HEK293 (cell line): ENCODE results near the gene SVIP.

Experiments used
- CTCF ChIA-PET: fragments of 350-600 bp; formaldehyde crosslinking; extraction: SDS; loops from one replicate; lab custom pipeline; 2021; ENCODE audit warnings: antibody characterized with exemption; lab: Yijun Ruan, JAX
- POLR2A ChIA-PET: fragments of 300-600 bp; formaldehyde crosslinking; extraction: SDS; loops from one replicate; lab custom pipeline; 2020; ENCODE audit warnings: antibody characterized with exemption, inconsistent platforms; lab: Yijun Ruan, JAX
- H3K27ac ChIP-seq: fragments of 200-500 bp; sonication (Bioruptor generic); 2 replicates; pipeline ENCODE4 v1.5.1; 2014; ENCODE audit warnings: low read depth, low read length, control low read depth, inconsistent platforms; ENCODE audit errors: extremely low read depth
- H3K36me3 ChIP-seq, 2 experiments: fragments of 200-500 bp in 1 of 2; sonication (Bioruptor generic) in 1 of 2; 1 replicate in 1 of 2; 2 replicates in 1 of 2; pipeline ENCODE4 v1.5.1; 2014 to 2017; ENCODE audit warnings: inconsistent platforms in 2 of 2, low read length in 2 of 2; ENCODE audit not compliant: control insufficient read depth in 2 of 2, insufficient read depth in 1 of 2
- H3K4me1 ChIP-seq: fragments of 200-500 bp; sonication (Bioruptor generic); 2 replicates; pipeline ENCODE4 v1.5.1; 2014; ENCODE audit warnings: mild to moderate bottlenecking, low read length, inconsistent platforms; ENCODE audit not compliant: control insufficient read depth, insufficient read depth
- H3K4me3 ChIP-seq: 2 replicates; pipeline ENCODE4 v1.5.1; 2011; ENCODE audit warnings: low read depth, mild to moderate bottlenecking, control low read depth, low read length, moderate library complexity
- H3K9me3 ChIP-seq: fragments of 200-500 bp; sonication (Bioruptor generic); 2 replicates; pipeline ENCODE4 v1.5.1; 2014; ENCODE audit warnings: low read depth, low read length, inconsistent platforms; ENCODE audit not compliant: control insufficient read depth, insufficient read depth
- HOXC10 ChIP-seq: sonication (generic); formaldehyde crosslinking; IDR thresholded peaks from 2 replicates; pipeline ENCODE4 v1.8.1; 2023; ENCODE audit warnings: mild to moderate bottlenecking, missing genetic modification reagents
- KLF1 ChIP-seq: fragments of 450-650 bp; formaldehyde crosslinking; IDR thresholded peaks from 2 replicates; pipeline ENCODE4 v1.5.1; 2016; ENCODE audit warnings: missing biosample characterization, missing genetic modification characterization
- SETDB1 ChIP-seq: IDR thresholded peaks from one replicate; pipeline ENCODE4 v1.6.1; 2017; ENCODE audit warnings: mild to moderate bottlenecking, low read length, moderate library complexity, mixed read lengths; ENCODE audit not compliant: insufficient read length
- TCF7L2 ChIP-seq: IDR thresholded peaks from 2 replicates; pipeline ENCODE4 v1.6.1; 2011; ENCODE audit warnings: low read depth, mild to moderate bottlenecking, inconsistent platforms, low read length, moderate library complexity, borderline replicate concordance
- ZEB2 ChIP-seq: fragments of 450-650 bp; formaldehyde crosslinking; IDR thresholded peaks from 2 replicates; pipeline ENCODE4 v1.5.1; 2016; ENCODE audit warnings: missing biosample characterization, missing genetic modification characterization
- ZFHX2 ChIP-seq: fragments of 450-650 bp; formaldehyde crosslinking; conservative IDR thresholded peaks from 2 replicates; pipeline ENCODE4 v1.5.1; 2016; ENCODE audit warnings: missing biosample characterization, missing genetic modification characterization
- ZFP69B ChIP-seq: fragments of 450-650 bp; formaldehyde crosslinking; IDR thresholded peaks from 2 replicates; pipeline ENCODE4 v1.5.1; 2016; ENCODE audit warnings: missing biosample characterization, missing genetic modification characterization
- ZNF157 ChIP-seq: fragments of 450-650 bp; formaldehyde crosslinking; IDR thresholded peaks from 2 replicates; pipeline ENCODE4 v1.5.1; 2016; ENCODE audit warnings: missing biosample characterization, missing genetic modification characterization
- ZNF221 ChIP-seq: fragments of 450-650 bp; formaldehyde crosslinking; IDR thresholded peaks from 2 replicates; pipeline ENCODE4 v1.5.1; 2017; ENCODE audit warnings: missing biosample characterization, missing genetic modification characterization, borderline replicate concordance
- ZNF223 ChIP-seq: fragments of 450-650 bp; formaldehyde crosslinking; IDR thresholded peaks from 2 replicates; pipeline ENCODE4 v1.5.1; 2016; ENCODE audit warnings: missing biosample characterization, missing genetic modification characterization
- ZNF266 ChIP-seq: fragments of 450-650 bp; formaldehyde crosslinking; IDR thresholded peaks from 2 replicates; pipeline ENCODE4 v1.5.1; 2016; ENCODE audit warnings: missing biosample characterization, missing genetic modification characterization, low read depth
- ZNF292 ChIP-seq: fragments of 450-650 bp; formaldehyde crosslinking; IDR thresholded peaks from 2 replicates; pipeline ENCODE4 v1.5.1; 2016; ENCODE audit warnings: low read depth, missing biosample characterization, missing genetic modification characterization, borderline replicate concordance
- ZNF37A ChIP-seq: fragments of 450-650 bp; IDR thresholded peaks from 2 replicates; pipeline ENCODE4 v1.5.1; 2018; ENCODE audit warnings: missing biosample characterization, missing genetic modification characterization
- ZNF391 ChIP-seq: fragments of 450-650 bp; formaldehyde crosslinking; IDR thresholded peaks from 2 replicates; pipeline ENCODE4 v1.5.1; 2016; ENCODE audit warnings: low read depth, missing biosample characterization, missing genetic modification characterization, borderline replicate concordance
- ZNF514 ChIP-seq: fragments of 450-650 bp; formaldehyde crosslinking; IDR thresholded peaks from 2 replicates; pipeline ENCODE4 v1.5.1; 2016; ENCODE audit warnings: missing biosample characterization, missing genetic modification characterization
- ZNF555 ChIP-seq: fragments of 450-650 bp; formaldehyde crosslinking; conservative IDR thresholded peaks from 2 replicates; pipeline ENCODE4 v1.5.1; 2017; ENCODE audit warnings: missing biosample characterization, mild to moderate bottlenecking, missing genetic modification characterization, inconsistent platforms
- ZNF561 ChIP-seq: fragments of 450-650 bp; IDR thresholded peaks from 2 replicates; pipeline ENCODE4 v1.5.1; 2018; ENCODE audit warnings: missing biosample characterization, missing genetic modification characterization, borderline replicate concordance
- ZNF585B ChIP-seq: fragments of 450-650 bp; formaldehyde crosslinking; IDR thresholded peaks from 2 replicates; pipeline ENCODE4 v1.5.1; 2016; ENCODE audit warnings: missing biosample characterization, missing genetic modification characterization
- ZNF600 ChIP-seq: fragments of 450-650 bp; formaldehyde crosslinking; IDR thresholded peaks from 2 replicates; pipeline ENCODE4 v1.5.1; 2016; ENCODE audit warnings: missing biosample characterization, missing genetic modification characterization
- ZNF610 ChIP-seq: fragments of 450-650 bp; formaldehyde crosslinking; IDR thresholded peaks from 2 replicates; pipeline ENCODE4 v1.5.1; 2016; ENCODE audit warnings: missing biosample characterization, missing genetic modification characterization, borderline replicate concordance
- ZNF624 ChIP-seq: fragments of 450-650 bp; formaldehyde crosslinking; IDR thresholded peaks from 2 replicates; pipeline ENCODE4 v1.5.1; 2017; ENCODE audit warnings: missing biosample characterization, missing genetic modification characterization
- ZNF629 ChIP-seq: fragments of 450-650 bp; formaldehyde crosslinking; IDR thresholded peaks from 2 replicates; pipeline ENCODE4 v1.5.1; 2017; ENCODE audit warnings: missing biosample characterization, missing genetic modification characterization
- ZNF645 ChIP-seq: fragments of 450-650 bp; formaldehyde crosslinking; IDR thresholded peaks from 2 replicates; pipeline ENCODE4; 2016; ENCODE audit warnings: missing biosample characterization, missing genetic modification characterization
- ZNF670 ChIP-seq: fragments of 450-650 bp; formaldehyde crosslinking; IDR thresholded peaks from 2 replicates; pipeline ENCODE4 v1.5.1; 2016; ENCODE audit warnings: missing biosample characterization, missing genetic modification characterization, low read depth
- ZNF707 ChIP-seq: fragments of 450-650 bp; formaldehyde crosslinking; IDR thresholded peaks from 2 replicates; pipeline ENCODE4 v1.5.1; 2016; ENCODE audit warnings: missing biosample characterization, missing genetic modification characterization
- ZNF76 ChIP-seq: fragments of 450-650 bp; formaldehyde crosslinking; IDR thresholded peaks from 2 replicates; pipeline ENCODE4; 2016; ENCODE audit warnings: low read depth, missing biosample characterization, missing genetic modification characterization, borderline replicate concordance
- ZNF791 ChIP-seq: fragments of 450-650 bp; formaldehyde crosslinking; IDR thresholded peaks from 2 replicates; pipeline ENCODE4 v1.5.1; 2016; ENCODE audit warnings: missing biosample characterization, missing genetic modification characterization
- ZSCAN30 ChIP-seq: fragments of 450-650 bp; IDR thresholded peaks from 2 replicates; pipeline ENCODE4 v1.5.1; 2018; ENCODE audit warnings: missing biosample characterization, mild to moderate bottlenecking, missing genetic modification characterization, moderate library complexity
- TF ChIP-seq, protein P1 (sequence below): fragments of 450-650 bp; formaldehyde crosslinking; IDR thresholded peaks from 2 replicates; pipeline ENCODE4 v1.5.1; 2016; ENCODE audit warnings: missing biosample characterization, missing genetic modification characterization
- TF ChIP-seq, protein P2 (sequence below): fragments of 450-650 bp; formaldehyde crosslinking; IDR thresholded peaks from 2 replicates; pipeline ENCODE4 v1.5.1; 2016; ENCODE audit warnings: missing biosample characterization, missing genetic modification characterization
- TF ChIP-seq, protein P3 (sequence below): fragments of 450-650 bp; formaldehyde crosslinking; IDR thresholded peaks from 2 replicates; pipeline ENCODE4 v1.5.1; 2017; ENCODE audit warnings: missing biosample characterization, missing genetic modification characterization
- TF ChIP-seq, protein P4 (sequence below): fragments of 450-650 bp; formaldehyde crosslinking; IDR thresholded peaks from 2 replicates; pipeline ENCODE4 v1.5.1; 2016; ENCODE audit warnings: missing biosample characterization, missing genetic modification characterization, borderline replicate concordance

Gene SVIP

DNA sequence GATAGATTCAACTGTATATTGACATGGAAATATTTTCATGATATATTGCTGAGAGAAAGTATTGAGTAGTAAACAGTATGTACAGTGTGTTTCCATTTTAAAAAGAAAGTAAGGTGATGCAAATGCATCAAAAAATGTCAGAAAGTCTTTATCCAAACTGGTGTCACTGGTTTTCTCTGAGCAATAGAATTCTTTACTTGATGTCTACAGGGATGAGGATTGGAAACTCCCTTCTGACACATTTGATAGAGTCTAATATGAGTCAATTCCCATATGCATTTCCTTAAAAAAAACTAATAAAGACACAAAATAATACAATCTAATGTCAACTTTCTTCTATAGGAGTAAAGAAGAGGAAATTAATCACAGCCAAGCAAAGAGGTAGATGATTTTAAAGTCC, 49.0 kb upstream of the SVIP start:
- H3K4me3 ChIP-seq = no peak overlapping the region
- H3K36me3 ChIP-seq = no peaks in the 10 kb centered on the region
- ChIA-PET POLR2A (no interaction called here), CTCF (no interaction called here)
- H3K27ac ChIP-seq = no peak overlapping the region
- no peaks in the 10 kb centered on the region for H3K4me1 ChIP-seq
- TF ChIP-seq ZNF600 = no peak
- no peak for TF ChIP-seq ZNF645 (tag by site-specific recombination)
- no peak for TF ChIP-seq ZNF585B (tag by site-specific recombination)
- no peak for TF ChIP-seq ZNF157 (tag by site-specific recombination)
- TF ChIP-seq ZNF670 (tag by site-specific recombination) = no peak
- TF ChIP-seq TCF7L2 = no peak
- TF ChIP-seq SETDB1 = no peak
- TF ChIP-seq ZNF555 (tag by site-specific recombination) = no peak
- TF ChIP-seq ZNF561 = no peak
- TF ChIP-seq ZNF610 = no peak
- no peak for TF ChIP-seq ZEB2 (tag by site-specific recombination)
- TF ChIP-seq, protein P1, sequence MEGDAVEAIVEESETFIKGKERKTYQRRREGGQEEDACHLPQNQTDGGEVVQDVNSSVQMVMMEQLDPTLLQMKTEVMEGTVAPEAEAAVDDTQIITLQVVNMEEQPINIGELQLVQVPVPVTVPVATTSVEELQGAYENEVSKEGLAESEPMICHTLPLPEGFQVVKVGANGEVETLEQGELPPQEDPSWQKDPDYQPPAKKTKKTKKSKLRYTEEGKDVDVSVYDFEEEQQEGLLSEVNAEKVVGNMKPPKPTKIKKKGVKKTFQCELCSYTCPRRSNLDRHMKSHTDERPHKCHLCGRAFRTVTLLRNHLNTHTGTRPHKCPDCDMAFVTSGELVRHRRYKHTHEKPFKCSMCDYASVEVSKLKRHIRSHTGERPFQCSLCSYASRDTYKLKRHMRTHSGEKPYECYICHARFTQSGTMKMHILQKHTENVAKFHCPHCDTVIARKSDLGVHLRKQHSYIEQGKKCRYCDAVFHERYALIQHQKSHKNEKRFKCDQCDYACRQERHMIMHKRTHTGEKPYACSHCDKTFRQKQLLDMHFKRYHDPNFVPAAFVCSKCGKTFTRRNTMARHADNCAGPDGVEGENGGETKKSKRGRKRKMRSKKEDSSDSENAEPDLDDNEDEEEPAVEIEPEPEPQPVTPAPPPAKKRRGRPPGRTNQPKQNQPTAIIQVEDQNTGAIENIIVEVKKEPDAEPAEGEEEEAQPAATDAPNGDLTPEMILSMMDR (tag by site-specific recombination) = no peak
- TF ChIP-seq ZNF221 (tag by site-specific recombination) = no peak
- TF ChIP-seq ZNF514 (tag by site-specific recombination) = no peak
- no peak for TF ChIP-seq ZNF266
- no peak for TF ChIP-seq ZFP69B
- no peak for TF ChIP-seq ZNF707
- no peak for TF ChIP-seq ZNF37A (tag by site-specific recombination)
- no peaks in the 10 kb centered on the region for H3K9me3 ChIP-seq

GRCh38 chr11:22878039-22878438, 48.4 kb upstream of the SVIP start:
- POLR2A ChIA-PET = no interaction called here
- TF ChIP-seq ZFP69B (no peak), ZNF629 (no peak), ZNF223 (tag by site-specific recombination) (no peak), HOXC10 (CRISPR knock-in tag) (no peak), ZNF292 (tag by site-specific recombination) (no peak), ZNF791 (tag by site-specific recombination) (no peak), ZNF624 (no peak), TCF7L2 (no peak), ZFHX2 (tag by site-specific recombination) (no peak), KLF1 (tag by site-specific recombination) (no peak), ZSCAN30 (no peak), ZNF76 (tag by site-specific recombination) (no peak), ZNF391 (no peak)
- TF ChIP-seq, protein P2, sequence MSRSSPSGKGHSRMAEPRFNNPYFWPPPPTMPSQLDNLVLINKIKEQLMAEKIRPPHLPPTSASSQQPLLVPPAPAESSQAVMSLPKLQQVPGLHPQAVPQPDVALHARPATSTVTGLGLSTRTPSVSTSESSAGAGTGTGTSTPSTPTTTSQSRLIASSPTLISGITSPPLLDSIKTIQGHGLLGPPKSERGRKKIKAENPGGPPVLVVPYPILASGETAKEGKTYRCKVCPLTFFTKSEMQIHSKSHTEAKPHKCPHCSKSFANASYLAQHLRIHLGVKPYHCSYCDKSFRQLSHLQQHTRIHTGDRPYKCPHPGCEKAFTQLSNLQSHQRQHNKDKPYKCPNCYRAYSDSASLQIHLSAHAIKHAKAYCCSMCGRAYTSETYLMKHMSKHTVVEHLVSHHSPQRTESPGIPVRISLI = no peak
- TF ChIP-seq, protein P3, sequence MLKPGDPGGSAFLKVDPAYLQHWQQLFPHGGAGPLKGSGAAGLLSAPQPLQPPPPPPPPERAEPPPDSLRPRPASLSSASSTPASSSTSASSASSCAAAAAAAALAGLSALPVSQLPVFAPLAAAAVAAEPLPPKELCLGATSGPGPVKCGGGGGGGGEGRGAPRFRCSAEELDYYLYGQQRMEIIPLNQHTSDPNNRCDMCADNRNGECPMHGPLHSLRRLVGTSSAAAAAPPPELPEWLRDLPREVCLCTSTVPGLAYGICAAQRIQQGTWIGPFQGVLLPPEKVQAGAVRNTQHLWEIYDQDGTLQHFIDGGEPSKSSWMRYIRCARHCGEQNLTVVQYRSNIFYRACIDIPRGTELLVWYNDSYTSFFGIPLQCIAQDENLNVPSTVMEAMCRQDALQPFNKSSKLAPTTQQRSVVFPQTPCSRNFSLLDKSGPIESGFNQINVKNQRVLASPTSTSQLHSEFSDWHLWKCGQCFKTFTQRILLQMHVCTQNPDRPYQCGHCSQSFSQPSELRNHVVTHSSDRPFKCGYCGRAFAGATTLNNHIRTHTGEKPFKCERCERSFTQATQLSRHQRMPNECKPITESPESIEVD = no peak
- TF ChIP-seq, protein P4, sequence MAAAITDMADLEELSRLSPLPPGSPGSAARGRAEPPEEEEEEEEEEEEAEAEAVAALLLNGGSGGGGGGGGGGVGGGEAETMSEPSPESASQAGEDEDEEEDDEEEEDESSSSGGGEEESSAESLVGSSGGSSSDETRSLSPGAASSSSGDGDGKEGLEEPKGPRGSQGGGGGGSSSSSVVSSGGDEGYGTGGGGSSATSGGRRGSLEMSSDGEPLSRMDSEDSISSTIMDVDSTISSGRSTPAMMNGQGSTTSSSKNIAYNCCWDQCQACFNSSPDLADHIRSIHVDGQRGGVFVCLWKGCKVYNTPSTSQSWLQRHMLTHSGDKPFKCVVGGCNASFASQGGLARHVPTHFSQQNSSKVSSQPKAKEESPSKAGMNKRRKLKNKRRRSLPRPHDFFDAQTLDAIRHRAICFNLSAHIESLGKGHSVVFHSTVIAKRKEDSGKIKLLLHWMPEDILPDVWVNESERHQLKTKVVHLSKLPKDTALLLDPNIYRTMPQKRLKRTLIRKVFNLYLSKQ (tag by site-specific recombination) = no peak

More at GRCh38 chr11:22878039-22878438, 48.4 kb upstream of the SVIP start:
- Histone ChIP-seq H3K4me1 (no peaks in the 10 kb centered on the region), H3K27ac (no peak overlapping the region), H3K9me3 (no peaks in the 10 kb centered on the region), H3K4me3 (no peak overlapping the region), H3K36me3 (no peaks in the 10 kb centered on the region)
- CTCF ChIA-PET = interaction anchor here (1.0 kb wide), 1 partner anchor 145 kb away, joined by 4 read pairs; no protein-coding TSS in a partner anchor
